AG09309 (cell line): ENCODE data around the gene AGBL3.
A peak's percentile ranks its signal among the peaks of the same experiment; 100 is the strongest.
"Not testable (repeated sequence)": the region's sequence is repeated elsewhere in the genome, so short reads cannot be mapped to it uniquely, and the experiment has no call there.

ENCODE experiments used
- DNase-seq: peaks from one replicate; pipeline ENCODE4 v3.0.0-alpha.2; 2010; ENCODE audit warnings: low read depth
- H3K4me3 ChIP-seq: 2 replicates; pipeline ENCODE4 v1.5.1; 2011; ENCODE audit warnings: mild to moderate bottlenecking, low read depth, low read length, moderate library complexity; ENCODE audit not compliant: control insufficient read depth
- TF ChIP-seq, protein P1 (sequence below): IDR thresholded peaks from 2 replicates; pipeline ENCODE4 v1.5.1; 2011; ENCODE audit warnings: mild to moderate bottlenecking, low read depth, low read length, inconsistent platforms; ENCODE audit not compliant: insufficient read depth, control insufficient read depth; ENCODE audit errors: missing control alignments

The AGBL3 gene

GRCh38 chr7:135169141-135169963, 183.0 kb downstream of the AGBL3 start:
- DNase-seq = no peak

GRCh38 chr7:135169964-135170273, 183.6 kb downstream of the AGBL3 start:
- TF ChIP-seq, protein P1, sequence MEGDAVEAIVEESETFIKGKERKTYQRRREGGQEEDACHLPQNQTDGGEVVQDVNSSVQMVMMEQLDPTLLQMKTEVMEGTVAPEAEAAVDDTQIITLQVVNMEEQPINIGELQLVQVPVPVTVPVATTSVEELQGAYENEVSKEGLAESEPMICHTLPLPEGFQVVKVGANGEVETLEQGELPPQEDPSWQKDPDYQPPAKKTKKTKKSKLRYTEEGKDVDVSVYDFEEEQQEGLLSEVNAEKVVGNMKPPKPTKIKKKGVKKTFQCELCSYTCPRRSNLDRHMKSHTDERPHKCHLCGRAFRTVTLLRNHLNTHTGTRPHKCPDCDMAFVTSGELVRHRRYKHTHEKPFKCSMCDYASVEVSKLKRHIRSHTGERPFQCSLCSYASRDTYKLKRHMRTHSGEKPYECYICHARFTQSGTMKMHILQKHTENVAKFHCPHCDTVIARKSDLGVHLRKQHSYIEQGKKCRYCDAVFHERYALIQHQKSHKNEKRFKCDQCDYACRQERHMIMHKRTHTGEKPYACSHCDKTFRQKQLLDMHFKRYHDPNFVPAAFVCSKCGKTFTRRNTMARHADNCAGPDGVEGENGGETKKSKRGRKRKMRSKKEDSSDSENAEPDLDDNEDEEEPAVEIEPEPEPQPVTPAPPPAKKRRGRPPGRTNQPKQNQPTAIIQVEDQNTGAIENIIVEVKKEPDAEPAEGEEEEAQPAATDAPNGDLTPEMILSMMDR = no peak
- no peak for DNase-seq
- H3K4me3 ChIP-seq = peak overlapping the region; percentile 85

More at GRCh38 chr7:135169141-135169963, 183.0 kb downstream of the AGBL3 start:
- TF ChIP-seq, protein P1 = peak; percentile 31
- peak overlapping the region; percentile 85 for H3K4me3 ChIP-seq

GRCh38 chr7:135170274-135170997, 184.1 kb downstream of the AGBL3 start, which contains the start of gene CYREN:
TSS of gene CYREN (minus strand) at chr7:135170707. CDS start at chr7:135168922, 1,785 bp downstream.
- H3K4me3 ChIP-seq = peak within 1 kb of the TSS; percentile 85
- TF ChIP-seq, protein P1 = peak; percentile 62
- DNase-seq = peak; percentile 59

DNA sequence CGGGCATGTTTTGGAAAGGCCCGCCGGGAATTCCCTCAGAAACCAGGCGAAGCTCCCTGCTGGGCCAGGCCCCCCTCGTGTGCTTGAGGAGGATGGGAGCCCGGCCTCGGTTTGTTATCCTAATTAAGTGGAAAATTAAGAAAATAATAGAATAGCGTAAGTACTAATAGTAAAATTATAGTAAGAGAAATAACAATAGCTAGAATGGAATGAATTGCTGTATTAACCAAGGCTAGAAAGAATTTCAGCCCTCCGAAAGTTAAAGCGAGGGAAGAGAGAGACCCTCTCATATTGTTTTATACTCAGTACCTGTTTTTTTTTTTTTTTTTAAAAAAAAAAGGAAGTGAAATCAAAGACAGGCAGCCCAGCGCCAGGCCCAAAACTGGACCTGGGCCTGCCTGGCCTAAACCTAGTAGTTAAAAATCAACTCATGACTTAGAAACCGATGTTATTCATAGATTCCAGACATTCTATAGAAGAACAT, 184.7 kb downstream of the AGBL3 start:
- DNase-seq = not testable (repeated sequence)
- peak overlapping the region; percentile 85 for H3K4me3 ChIP-seq

DNA sequence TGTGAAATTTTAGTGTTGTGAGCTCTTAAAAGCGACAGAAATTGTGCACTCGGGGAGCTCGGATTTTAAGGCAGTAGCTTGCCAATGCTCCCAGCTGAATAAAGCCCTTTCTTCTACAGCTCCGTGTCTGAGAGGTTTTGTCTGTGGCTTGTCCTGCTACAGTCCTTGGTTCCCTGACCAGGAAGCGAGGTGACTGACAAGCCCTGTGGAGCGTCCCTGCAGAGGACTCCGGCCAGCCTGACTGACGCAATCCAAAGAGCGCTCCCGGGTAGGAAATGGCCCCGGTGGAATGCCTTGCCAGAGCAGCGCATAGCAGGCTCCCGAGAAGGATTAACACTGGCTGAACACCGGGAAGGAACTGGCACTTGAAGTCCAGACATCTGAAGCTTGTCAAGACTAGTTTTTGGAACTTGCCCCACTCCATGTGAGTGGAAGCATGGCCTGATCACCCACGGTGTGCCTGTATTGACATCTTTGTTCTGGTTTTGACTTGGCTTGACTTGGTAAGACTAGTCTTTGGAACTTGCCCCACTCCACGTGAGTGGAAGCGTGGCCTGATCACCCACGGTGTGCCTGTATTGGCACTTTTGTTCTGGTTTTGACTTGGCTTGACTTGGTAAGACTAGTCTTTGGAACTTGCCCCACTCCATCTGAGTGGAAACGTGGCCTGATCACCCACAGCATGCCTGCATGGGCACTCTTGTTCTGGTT, 185.4 kb downstream of the AGBL3 start:
- not testable (repeated sequence) for H3K4me3 ChIP-seq, DNase-seq

- H3K4me3 ChIP-seq, DNase-seq: not testable (repeated sequence)
Observed at GRCh38 chr7:135173916-135174315, 187.6 kb downstream of the AGBL3 start.

DNA sequence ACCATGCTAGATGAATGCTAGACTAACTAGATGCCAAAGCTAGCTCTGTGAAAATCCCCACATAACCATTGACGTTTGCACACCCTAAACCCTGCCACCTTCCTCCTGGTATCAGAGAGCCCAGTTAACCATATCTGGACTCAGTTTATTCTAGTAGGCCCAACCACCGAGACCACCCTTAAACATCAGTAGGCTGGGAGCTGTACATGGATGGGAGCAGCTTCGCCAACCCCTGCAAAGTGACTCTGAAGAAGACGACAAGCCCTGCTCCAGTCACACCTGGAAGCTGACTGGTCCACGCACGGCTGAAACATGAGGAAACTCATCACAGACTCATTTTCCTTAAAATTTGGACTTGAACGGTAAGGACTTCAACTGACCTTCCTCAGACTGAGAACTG, 188.6 kb downstream of the AGBL3 start:
- no peak for DNase-seq
- TF ChIP-seq, protein P1 = no peak

GRCh38 chr7:135175931-135176330, 189.6 kb downstream of the AGBL3 start:
- DNase-seq = no peak
- TF ChIP-seq, protein P1 = no peak
- no peak overlapping the region for H3K4me3 ChIP-seq

More for the DNA sequence above, 188.6 kb downstream of the AGBL3 start:
- no peak overlapping the region for H3K4me3 ChIP-seq
